NOMO-1 treated with DMSO at 0.1 percent for 48 hours (cell line): ENCODE results near the gene KSR1.

Source experiments
- DNase-seq: peaks from one replicate; lab custom pipeline; 2025; ENCODE audit not compliant: unreplicated experiment; lab: John Stamatoyannopoulos, UW

The KSR1 gene

DNA sequence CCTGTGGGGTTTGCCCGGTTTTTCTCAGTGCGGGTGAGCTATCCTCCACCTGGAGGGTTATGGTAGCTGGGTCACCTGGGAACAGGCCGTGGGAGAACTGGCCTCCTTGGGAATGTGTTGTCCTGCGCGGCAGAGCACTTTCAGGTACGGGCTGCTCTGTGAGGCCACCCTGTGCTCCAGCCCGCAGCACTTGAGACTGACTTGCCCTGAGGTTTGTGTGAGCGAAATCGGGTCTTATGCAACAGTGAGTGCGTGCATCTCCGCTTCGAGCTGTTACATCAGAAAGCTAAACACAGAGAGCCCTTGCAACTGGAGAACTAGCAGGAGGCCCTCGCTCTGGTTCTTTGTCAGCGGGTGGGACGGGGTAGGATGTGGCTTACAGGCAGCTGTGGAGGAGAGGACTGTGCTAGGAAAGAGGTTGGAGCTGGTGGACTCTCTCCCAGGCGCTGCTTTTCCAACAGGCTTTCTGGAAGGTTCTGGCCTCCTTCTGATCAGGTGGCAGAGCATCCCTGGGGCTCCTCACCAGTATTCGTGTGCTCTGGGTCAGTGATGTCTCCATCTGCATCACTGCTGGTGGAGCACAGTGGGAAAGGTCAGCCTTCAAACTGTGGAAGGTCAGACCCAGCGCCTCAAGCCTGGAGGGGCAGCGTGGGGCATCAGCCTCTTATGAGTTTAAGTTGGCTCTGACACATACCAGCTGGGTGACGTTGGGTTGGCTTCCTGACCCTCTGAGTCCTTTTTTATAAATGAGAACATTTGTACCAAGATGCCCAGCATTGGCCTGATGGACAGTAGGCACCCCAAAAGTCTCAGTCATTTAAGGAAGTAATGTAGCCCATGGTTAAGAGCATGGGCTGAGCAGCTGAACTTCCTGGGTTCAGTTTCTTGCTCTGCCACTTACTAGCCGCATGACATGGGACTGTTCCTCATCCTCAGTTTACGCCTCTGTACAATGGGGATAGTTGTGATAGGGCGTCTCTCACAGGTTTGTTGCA lies 76.3 kb downstream of the KSR1 start:
- peak; percentile 94 for DNase-seq

DNA sequence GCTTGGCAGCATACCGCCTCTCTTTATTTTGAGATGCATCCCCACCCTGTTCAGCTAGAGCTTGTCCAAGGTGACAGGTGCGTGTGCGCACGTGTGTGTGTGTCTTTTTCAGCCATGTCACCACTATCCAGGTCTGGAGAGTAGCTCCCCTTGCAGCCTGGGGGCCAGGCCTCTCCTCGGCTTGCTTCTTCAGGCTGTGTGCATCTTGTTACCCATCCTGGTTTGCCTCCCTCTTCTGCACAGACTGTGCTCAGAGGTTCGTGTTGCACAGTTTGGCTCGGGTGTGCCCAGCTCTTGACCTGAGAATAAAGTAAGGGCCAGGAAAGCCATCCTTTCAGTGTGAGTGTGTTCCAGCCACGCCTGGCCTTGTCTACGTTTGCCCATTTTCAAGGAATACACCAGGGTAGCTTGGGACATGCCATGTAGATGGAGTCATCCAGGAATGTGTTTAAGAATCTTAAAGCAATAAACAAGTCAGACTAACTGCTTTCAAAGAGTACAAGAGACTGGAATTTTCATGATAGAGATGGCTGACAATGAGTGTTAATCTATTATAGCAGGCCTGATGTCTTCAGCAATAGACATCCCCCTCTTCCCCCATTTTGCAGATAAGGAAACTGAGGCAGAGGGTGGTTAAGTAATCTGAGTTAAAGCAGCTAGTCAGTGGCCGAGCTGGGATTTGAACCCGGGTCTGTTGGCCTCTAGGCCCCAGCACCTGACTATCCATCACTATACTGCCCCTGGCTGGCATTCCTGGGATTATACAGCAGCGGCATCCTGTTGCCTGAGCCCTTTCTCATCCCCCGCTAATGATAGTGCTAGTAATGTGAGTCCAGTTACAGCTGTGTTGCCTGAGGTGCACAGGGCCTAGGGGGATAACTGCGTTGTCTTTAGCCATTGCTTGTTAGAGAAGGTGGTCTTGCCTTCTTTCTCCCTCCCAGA lies 77.9 kb downstream of the KSR1 start:
- DNase-seq, result no peak

- peak; percentile 25 for DNase-seq
Measured at GRCh38 chr17:27535178-27535928, 79.1 kb downstream of the KSR1 start.

- no peak for DNase-seq
Measured at GRCh38 chr17:27535975-27536374, 79.7 kb downstream of the KSR1 start.

DNA sequence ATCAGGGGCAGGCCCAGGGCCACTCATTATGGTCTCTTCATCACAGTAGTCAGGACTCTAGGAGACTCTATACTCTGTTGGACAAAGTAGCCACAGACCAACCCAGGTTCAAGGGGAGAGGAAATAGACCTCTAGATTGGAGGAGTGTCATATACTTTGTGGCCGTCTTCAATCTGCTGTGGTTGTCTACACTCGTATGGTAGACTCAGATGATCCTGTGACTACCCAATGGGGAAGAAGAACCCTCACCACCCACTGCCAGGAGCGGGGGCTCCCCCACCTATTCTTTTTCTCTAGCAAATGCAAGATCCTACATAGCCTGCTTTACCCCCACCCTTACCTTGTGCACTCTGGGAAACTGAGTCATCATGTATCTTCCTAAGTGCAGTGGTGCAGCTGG lies 80.5 kb downstream of the KSR1 start:
- no peak for DNase-seq

GRCh38 chr17:27538156-27538955 lies 82.1 kb downstream of the KSR1 start:
- DNase-seq, result no peak

DNA sequence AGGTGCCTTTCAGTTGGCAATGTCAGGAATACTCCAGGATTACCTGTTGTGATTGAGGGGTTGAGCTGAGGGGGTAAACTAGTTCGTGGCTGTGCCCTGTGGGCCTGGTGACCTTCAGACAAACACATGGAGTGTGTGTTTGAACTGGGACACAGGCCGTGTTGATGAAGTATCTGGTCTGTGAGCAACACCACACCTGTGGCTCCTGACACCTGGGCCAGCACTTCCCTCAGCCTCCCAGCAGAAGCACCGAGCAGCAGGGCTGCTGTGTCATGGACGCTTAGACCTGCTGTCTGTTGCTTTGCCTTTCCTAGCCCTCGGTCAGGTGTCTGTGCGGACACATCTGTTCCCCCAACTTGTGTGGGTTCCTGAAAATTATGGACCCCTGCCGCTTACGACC lies 82.9 kb downstream of the KSR1 start:
- no peak for DNase-seq

DNA sequence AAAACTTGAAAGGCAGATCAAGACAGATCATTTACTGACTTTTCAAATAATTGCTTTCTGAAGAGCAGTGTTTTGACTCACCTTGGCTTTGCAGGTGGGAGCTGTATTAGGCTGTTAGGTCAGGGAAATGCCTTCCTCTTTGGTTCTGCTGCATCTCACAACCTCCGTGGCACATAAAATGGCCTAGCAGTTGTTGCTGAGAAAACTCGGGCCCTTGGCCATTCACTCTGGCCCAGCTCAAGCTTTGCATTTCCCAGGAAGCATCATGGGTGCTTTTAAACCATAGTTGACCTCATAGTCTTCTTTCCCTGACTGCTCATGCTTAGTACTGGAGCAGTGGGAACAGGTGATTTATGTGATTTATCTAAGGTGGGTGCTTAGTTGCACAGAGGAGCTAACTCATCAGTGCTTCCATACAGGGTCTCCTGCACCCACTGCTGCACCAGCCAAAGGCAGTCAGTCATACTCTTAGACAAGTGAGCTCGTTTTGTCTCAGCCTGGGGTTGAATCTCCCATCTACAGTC lies 83.6 kb downstream of the KSR1 start:
- DNase-seq, result no peak

DNA sequence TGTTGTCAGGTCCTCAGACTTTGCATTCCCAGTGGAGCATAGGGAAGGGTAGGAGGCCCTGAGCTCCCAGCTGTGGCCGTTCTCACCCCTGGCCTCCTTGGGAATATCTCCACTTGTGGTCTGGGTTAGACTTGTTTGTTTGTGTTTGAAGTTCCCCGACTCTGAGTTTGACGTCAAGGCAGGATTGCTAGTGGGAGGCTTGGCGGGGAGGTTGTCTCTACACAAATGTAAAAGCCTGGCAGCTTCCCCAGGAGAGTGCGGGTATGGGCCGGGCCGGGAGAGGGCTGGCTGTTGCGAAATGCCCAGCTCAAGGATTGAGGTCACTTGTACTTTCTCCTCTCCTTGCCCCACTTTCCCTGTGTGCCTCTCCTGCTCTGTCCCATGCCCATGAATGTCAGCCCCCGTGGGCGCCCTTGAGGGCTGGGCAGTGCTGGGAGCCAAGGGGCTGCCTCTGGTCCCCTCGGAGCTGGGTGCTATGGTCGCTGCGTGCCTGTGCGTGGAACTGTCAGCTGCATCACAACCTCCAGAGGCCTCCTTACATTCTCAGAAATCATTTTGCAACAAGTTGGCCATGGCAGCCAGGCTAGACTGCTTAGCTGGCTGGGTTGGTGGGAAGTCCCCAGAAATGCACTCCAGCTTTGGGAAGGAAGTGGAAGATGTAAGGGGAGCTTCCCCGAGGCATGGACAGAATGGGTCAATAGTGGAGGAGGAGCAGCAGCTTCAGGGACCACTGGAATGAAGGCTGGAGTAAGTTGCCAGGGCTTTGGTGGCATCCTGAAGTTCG lies 84.3 kb downstream of the KSR1 start:
- DNase-seq, result peak; percentile 24

- DNase-seq, result no peak
Measured at GRCh38 chr17:27541301-27542023, 85.2 kb downstream of the KSR1 start.

- no peak for DNase-seq
Measured at GRCh38 chr17:27542841-27543463, 86.7 kb downstream of the KSR1 start.

DNA sequence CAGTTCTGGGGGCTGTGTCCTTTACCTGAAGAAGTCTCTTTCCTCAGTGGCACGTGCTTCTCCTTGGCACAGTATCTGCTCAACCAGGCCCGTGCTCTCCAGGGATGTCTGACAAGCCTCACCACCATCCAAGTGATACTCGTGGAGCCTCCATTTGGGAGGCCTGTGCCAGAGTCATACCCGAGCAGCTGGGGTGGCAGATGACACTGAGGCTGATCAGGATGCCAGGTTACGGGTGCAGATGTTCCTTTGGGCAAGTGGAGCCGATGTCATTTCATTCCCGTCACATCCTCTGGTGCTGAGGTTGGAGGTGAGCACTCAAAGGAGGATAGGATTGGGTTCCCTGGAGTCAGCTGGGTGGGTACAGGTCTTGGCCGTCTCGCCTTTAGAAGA lies 87.2 kb downstream of the KSR1 start:
- no peak for DNase-seq

DNA sequence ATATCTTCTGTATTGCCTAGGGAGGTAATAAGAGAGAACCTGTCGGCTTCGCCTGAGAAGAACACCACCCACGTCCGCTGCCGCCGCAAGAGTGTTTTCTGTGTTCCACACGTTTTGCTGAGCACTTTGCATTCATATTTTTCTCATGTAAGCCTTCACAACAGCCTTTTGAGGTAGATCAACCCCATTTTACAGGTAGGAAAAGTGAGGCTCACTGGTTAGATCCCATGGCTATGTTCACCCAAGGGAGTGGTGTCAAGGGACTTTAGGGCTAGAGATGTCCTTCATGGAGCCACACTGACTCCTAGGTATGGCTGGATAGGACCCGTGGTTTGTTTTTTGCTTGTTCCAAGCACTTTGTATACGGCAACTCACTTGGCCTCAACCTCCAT lies 87.7 kb downstream of the KSR1 start:
- DNase-seq, result no peak

DNA sequence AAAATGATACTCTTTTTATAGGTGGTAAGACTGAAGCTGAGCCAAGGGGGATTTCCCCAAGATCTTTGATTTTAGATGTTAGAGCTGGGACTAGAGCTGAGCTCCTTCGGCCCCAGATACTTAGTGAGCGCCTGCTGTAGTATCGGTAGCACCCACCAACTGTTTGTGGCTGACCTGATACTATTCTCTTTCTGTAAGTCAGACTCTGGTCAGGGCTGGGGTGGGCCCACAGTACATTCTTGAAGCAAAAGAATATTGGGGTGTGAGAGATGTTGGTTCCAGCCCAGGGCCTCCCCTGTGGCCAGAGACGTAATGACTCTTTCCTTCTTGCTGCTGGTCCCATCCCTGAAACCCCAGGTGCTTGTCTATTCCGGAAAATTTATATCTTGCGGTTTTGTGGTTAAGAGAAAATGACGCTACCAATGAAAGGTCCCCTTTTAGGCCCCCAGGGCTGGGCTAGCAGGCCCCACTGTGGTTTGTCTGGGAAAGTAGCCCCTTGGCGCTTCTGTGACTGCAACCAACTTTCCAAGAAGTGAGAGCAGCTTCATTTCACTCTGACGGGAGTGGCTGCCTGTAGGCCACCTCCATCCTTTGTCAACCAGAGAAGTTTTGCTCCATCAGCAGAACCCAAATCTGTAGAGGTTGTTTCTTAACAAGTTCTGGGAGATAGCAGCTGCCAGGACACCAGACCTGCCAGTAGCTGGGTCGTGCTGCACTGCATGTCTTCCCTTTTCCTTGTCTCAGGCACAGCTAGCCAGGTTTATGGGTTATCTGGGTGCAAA lies 88.3 kb downstream of the KSR1 start:
- DNase-seq, result peak; percentile 85

GRCh38 chr17:27545562-27546229 lies 89.4 kb downstream of the KSR1 start:
- DNase-seq, result peak; percentile 7

- no peak for DNase-seq
Measured at GRCh38 chr17:27546624-27547300, 90.5 kb downstream of the KSR1 start.
